GM10847 (cell line): ENCODE measurements around the gene VSIR.

Experiments used
- POLR2A ChIP-seq: IDR thresholded peaks from 2 replicates; pipeline ENCODE4 v1.6.1; 2011; ENCODE audit not compliant: insufficient read length; ENCODE audit errors: extremely low read depth

Gene VSIR

GRCh38 chr10:71751515-71752224 is 21.6 kb downstream of the VSIR start:
- TF ChIP-seq POLR2A, result no peak

DNA sequence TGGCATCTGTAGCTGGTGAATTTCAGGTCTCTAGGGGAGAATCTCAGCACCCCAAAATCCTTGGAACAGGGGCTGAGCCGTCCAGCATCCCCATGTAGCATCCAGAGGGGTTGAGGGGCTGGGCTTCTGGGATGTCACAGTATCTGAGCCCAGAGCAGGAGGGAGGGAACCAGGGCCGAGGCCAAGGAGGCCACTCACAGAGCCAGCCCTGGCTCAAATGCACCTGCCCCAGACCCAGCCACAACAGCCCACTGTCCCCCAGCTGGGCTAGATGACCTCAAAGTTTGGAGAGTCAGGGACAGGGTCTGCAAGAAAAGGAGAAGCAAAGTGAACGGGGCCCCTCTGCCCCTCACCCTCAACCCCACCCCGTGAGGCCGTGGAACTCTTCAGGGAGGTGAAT is 22.3 kb downstream of the VSIR start:
- TF ChIP-seq POLR2A, result no peak

GRCh38 chr10:71750124-71750841 is 23.0 kb downstream of the VSIR start:
- TF ChIP-seq POLR2A, result no peak

DNA sequence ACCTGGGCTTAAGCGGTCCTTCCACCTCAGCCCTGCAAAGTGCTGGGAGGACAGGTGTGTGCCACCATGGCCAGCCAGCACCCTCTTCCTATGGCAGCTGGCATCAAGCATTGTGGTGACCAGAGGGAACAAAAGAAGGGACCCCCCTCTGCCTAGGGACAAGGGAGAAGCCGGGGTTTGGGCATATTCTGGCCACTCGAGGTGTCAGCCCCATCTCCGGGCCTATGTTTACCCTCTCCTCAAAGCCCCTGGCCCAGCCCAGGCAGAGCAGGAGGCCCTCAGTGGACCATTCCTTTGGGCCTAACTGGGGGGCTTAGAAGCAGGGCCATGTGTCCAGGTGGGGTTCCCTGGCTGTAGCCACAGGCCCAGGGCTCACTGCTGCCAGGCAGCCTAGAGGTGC is 23.9 kb downstream of the VSIR start:
- TF ChIP-seq POLR2A, result no peak

GRCh38 chr10:71748671-71749191 is 24.6 kb downstream of the VSIR start:
- TF ChIP-seq POLR2A, result no peak

DNA sequence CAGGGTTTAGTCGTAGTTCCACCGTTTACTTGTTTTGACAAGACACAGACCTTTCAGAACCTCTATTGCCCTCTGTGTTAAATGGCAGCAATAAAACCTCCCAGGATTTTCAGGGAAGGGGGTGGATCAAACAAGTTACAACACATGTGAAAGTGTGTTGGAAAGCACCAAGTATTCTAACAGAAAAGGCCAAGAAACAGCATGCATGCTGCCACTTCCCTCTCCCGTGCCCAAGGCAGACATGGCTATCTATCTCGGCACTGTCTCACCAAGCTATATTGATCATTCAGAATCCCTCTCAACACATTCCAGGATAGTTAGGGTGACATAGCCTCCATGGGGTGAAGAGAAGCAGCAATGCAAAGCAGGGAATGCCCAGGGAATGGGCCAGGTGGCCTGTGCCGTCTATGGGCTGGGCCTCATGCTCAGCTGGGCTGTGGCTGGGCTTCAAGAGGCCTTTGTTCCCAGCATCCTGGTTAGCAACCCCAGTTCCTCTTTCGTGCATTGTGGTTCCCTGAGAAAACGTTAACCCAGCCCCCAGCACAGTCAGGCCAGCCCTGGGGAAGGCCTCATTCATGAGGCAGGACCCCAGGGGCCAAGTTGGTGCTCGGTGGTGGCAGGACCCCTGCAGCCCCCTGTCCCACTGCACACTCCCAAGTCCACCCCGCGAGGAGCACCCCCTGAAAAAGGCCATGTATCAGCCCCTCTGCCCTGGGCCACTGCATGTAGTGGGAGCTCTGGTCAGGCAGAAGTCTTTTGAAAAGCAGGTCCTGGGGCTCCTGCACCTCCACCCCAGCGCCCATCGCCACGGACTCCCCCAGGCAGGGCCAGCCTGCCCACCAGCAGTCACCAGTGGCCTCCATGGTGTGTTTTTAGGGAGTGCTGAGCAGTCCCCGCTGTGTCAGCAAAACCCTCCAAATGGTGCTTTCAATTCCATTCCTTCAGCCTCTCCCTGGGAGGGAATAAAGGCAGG is 25.5 kb downstream of the VSIR start:
- TF ChIP-seq POLR2A, result no peak

GRCh38 chr10:71747039-71747531 is 26.2 kb downstream of the VSIR start:
- TF ChIP-seq POLR2A, result no peak

- no peak for TF ChIP-seq POLR2A
Measured at GRCh38 chr10:71746344-71747037, 26.8 kb downstream of the VSIR start.

GRCh38 chr10:71745664-71746250 is 27.6 kb downstream of the VSIR start:
- TF ChIP-seq POLR2A, result no peak

DNA sequence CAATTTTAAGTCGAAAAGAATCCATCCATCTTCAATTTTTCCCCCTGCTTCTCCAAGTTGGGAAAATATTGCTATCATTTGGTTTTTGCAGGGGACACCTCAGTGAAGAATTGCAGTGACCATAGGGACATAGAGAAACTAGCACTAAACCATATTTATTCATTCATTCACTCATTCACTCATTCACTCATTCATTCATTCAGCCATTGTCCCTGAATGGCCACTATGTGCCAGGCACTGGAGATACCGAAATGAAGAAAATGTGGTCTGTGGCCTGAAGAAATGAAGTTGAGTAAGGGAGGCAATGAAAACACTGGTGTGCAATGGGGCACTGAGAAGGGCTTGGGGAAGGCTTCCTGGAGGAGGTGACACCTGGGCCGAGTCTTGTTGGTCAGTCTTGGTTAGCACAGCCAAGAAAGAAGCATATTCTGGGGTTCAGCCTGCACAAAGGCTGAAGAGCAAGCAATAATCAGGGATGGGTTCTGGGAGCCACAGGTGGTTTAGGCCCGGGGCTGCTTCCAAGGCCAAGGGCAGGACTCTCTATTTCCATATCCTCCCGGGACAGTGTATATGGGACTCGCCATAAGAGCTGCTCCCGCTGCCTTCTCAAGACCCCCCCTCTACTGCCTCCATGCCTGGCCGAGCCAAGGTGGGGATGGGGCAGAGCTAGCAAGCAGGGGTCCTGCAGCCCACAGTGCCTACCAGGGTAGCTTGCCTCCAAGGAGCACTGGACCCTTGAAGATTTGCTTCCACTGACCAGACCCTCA is 28.2 kb downstream of the VSIR start:
- TF ChIP-seq POLR2A, result no peak

GRCh38 chr10:71743866-71744265 is 29.5 kb downstream of the VSIR start:
- TF ChIP-seq POLR2A, result no peak

DNA sequence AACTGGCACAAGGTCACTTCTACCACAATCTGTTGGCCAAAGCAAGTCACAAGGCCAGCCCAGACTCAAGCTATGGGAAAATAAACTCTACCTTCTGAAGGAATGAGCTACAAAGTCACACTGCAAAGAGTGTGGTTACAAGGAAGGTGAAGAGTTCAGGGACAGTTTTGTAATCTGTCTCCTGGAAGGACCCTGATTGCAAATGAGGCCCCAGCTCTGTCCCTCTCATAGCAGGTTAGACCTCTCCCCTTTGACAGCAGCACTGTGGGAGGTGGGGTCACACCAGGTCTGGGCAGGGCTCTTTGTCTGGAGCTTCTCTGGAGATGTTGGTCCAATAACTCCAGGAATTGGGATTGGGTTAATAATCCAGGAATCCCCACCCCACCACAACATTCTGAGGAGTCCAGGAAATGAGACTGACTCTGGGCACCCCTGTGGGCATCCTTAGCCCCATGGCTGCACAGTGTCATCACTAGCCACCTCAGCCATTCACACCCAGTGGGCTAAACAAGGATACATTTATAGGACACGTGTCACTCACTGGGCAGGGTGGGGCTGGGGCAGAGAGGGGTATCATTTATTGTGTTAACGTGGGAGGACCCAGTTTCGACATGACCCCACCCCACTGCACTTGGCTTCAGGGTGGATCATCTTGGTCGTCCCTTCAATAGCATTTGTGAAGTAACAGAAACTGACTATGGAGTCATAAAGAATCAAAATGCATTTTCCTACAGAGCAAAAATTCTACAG is 30.1 kb downstream of the VSIR start:
- TF ChIP-seq POLR2A, result no peak

GRCh38 chr10:71742301-71743088 is 30.8 kb downstream of the VSIR start:
- TF ChIP-seq POLR2A, result no peak
